H9 (cell line): ENCODE results near the gene OSBPL10. TPM values are rescaled to one million over a fixed set of nuclear protein-coding genes. Genes with fewer than 3 reads are reported as not detected.

Source experiments
- DNase-seq: peaks from one replicate; pipeline ENCODE4 v3.0.0-alpha.2; 2017
- H2AFZ ChIP-seq: one replicate; pipeline ENCODE4 v1.6.1; 2013; ENCODE audit warnings: mild to moderate bottlenecking, low read length, control low read depth, moderate library complexity
- H2AK5ac ChIP-seq: 2 replicates; pipeline ENCODE4 v1.6.1; 2013; ENCODE audit warnings: low read length, control low read depth, mixed read lengths; ENCODE audit not compliant: insufficient read length
- H2BK120ac ChIP-seq: one replicate; pipeline ENCODE4 v1.6.1; 2013; ENCODE audit warnings: low read depth, mild to moderate bottlenecking, low read length, control low read depth, inconsistent platforms; ENCODE audit not compliant: poor library complexity, severe bottlenecking
- H2BK12ac ChIP-seq: 2 replicates; pipeline ENCODE4 v1.6.1; 2013; ENCODE audit warnings: low read length, control low read depth, mixed read lengths, low read depth; ENCODE audit not compliant: insufficient read length
- H2BK15ac ChIP-seq: 2 replicates; pipeline ENCODE4 v1.6.1; 2013; ENCODE audit warnings: low read depth, low read length, control low read depth
- H2BK20ac ChIP-seq: one replicate; pipeline ENCODE4 v1.6.1; 2013; ENCODE audit warnings: low read depth, mild to moderate bottlenecking, low read length, control low read depth, inconsistent platforms; ENCODE audit not compliant: poor library complexity, severe bottlenecking
- H2BK5ac ChIP-seq: 2 replicates; pipeline ENCODE4 v1.6.1; 2013; ENCODE audit warnings: low read length, control low read depth, mixed read lengths; ENCODE audit not compliant: insufficient read length
- H3K14ac ChIP-seq: 2 replicates; pipeline ENCODE4 v1.6.1; 2013; ENCODE audit warnings: low read length, control low read depth; ENCODE audit not compliant: insufficient read depth
- H3K18ac ChIP-seq: 2 replicates; pipeline ENCODE4 v1.6.1; 2013; ENCODE audit warnings: low read depth, mild to moderate bottlenecking, mixed read lengths, low read length, control low read depth; ENCODE audit not compliant: insufficient read length
- H3K23ac ChIP-seq: 2 replicates; pipeline ENCODE4 v1.6.1; 2013; ENCODE audit warnings: low read length, control low read depth, mixed read lengths, low read depth; ENCODE audit not compliant: insufficient read length
- H3K23me2 ChIP-seq: 2 replicates; pipeline ENCODE4 v1.6.1; 2013; ENCODE audit warnings: low read depth, mild to moderate bottlenecking, mixed read lengths, low read length, control low read depth; ENCODE audit not compliant: insufficient read length, poor library complexity, severe bottlenecking
- H3K27ac ChIP-seq: 2 replicates; pipeline ENCODE4 v1.5.1; 2013; ENCODE audit warnings: low read length, control low read depth, mixed read lengths, low read depth; ENCODE audit not compliant: insufficient read length
- H3K27me3 ChIP-seq: 2 replicates; pipeline ENCODE4 v1.6.1; 2013; ENCODE audit warnings: low read length, control low read depth, inconsistent platforms; ENCODE audit not compliant: insufficient read depth
- H3K4ac ChIP-seq: 2 replicates; pipeline ENCODE4 v1.6.1; 2013; ENCODE audit warnings: low read depth, mild to moderate bottlenecking, control low read depth, inconsistent platforms, low read length, moderate library complexity
- H3K4me1 ChIP-seq: 2 replicates; pipeline ENCODE4 v1.6.1; 2013; ENCODE audit warnings: low read length, control low read depth, inconsistent platforms; ENCODE audit not compliant: insufficient read depth
- H3K4me2 ChIP-seq: 2 replicates; pipeline ENCODE4 v1.6.1; 2013; ENCODE audit warnings: low read length, control low read depth, mixed read lengths; ENCODE audit not compliant: insufficient read length, insufficient read depth
- H3K56ac ChIP-seq: 2 replicates; pipeline ENCODE4 v1.6.1; 2013; ENCODE audit warnings: low read depth, mild to moderate bottlenecking, mixed read lengths, low read length, control low read depth; ENCODE audit not compliant: insufficient read length
- H3K79me1 ChIP-seq: 2 replicates; pipeline ENCODE4 v1.6.1; 2013; ENCODE audit warnings: low read depth, mild to moderate bottlenecking, moderate library complexity, low read length, control low read depth, inconsistent platforms; ENCODE audit not compliant: insufficient read depth, poor library complexity, severe bottlenecking
- H3K79me2 ChIP-seq: 2 replicates; pipeline ENCODE4 v1.6.1; 2013; ENCODE audit warnings: low read length, control low read depth, inconsistent platforms; ENCODE audit not compliant: insufficient read depth
- H3K9ac ChIP-seq: 2 replicates; pipeline ENCODE4 v1.6.1; 2013; ENCODE audit warnings: low read length, control low read depth, mixed read lengths; ENCODE audit not compliant: insufficient read length; ENCODE audit errors: extremely low read depth
- H3K9me3 ChIP-seq: one replicate; pipeline ENCODE4 v1.6.1; 2013; ENCODE audit warnings: low read depth, low read length, inconsistent platforms; ENCODE audit not compliant: control insufficient read depth
- H3T11ph ChIP-seq: one replicate; pipeline ENCODE4 v1.6.1; 2013; ENCODE audit warnings: mild to moderate bottlenecking, low read length, control low read depth, inconsistent platforms
- H4K20me1 ChIP-seq: one replicate; pipeline ENCODE4 v1.6.1; 2013; ENCODE audit not compliant: control insufficient read depth, insufficient read length, insufficient read depth
- H4K5ac ChIP-seq: 2 replicates; pipeline ENCODE4 v1.6.1; 2013; ENCODE audit warnings: low read depth, mild to moderate bottlenecking, mixed read lengths, low read length, control low read depth; ENCODE audit not compliant: insufficient read length
- H4K8ac ChIP-seq: replicated peaks from 2 replicates; pipeline ENCODE4 v1.6.1; 2013; ENCODE audit warnings: low read length, control low read depth, mixed read lengths, low read depth; ENCODE audit not compliant: insufficient read length
- H4K91ac ChIP-seq: 2 replicates; pipeline ENCODE4 v1.6.1; 2013; ENCODE audit warnings: low read depth, mild to moderate bottlenecking, moderate library complexity, mixed read lengths, low read length, control low read depth; ENCODE audit not compliant: insufficient read length
- H3K27ac Mint-ChIP-seq, 3 experiments: 2 replicates in 2 of 3; 3 replicates in 1 of 3; pipeline ENCODE4 v1.8.0; 2020 to 2021; ENCODE audit warnings: mixed read lengths in 3 of 3, mild to moderate bottlenecking in 1 of 3, moderate library complexity in 1 of 3
- H3K27me3 Mint-ChIP-seq: 2 replicates; pipeline ENCODE4 v1.8.0; 2021; ENCODE audit warnings: low read depth, mild to moderate bottlenecking, moderate library complexity, mixed read lengths
- H3K36me3 Mint-ChIP-seq, 3 experiments: 2 replicates in 2 of 3; 3 replicates in 1 of 3; pipeline ENCODE4 v1.8.0; 2020 to 2021; ENCODE audit warnings: low read depth in 3 of 3, mixed read lengths in 3 of 3; ENCODE audit not compliant: insufficient read depth in 1 of 3
- H3K4me1 Mint-ChIP-seq, 2 experiments: 2 replicates each; pipeline ENCODE4 v1.8.0; 2020; ENCODE audit warnings: mixed read lengths in 2 of 2
- H3K4me3 Mint-ChIP-seq, 2 experiments: 2 replicates in 1 of 2; 3 replicates in 1 of 2; pipeline ENCODE4 v1.8.0; 2020 to 2021; ENCODE audit warnings: mild to moderate bottlenecking in 2 of 2, mixed read lengths in 2 of 2, moderate library complexity in 1 of 2
- H3K9me3 Mint-ChIP-seq, 2 experiments: 2 replicates in 1 of 2; 3 replicates in 1 of 2; pipeline ENCODE4 v1.8.0; 2020; ENCODE audit warnings: mild to moderate bottlenecking in 2 of 2, mixed read lengths in 2 of 2, moderate library complexity in 1 of 2
- total RNA-seq: library from RNA; stranded (reverse); gene quantifications from 2 replicates; pipeline ENCODE4 v1.2.1, GENCODE V29; 2021
- TF ChIP-seq, protein P1 (sequence below): fragments of 200-600 bp; sonication (generic); conservative IDR thresholded peaks from 3 replicates; pipeline ENCODE4 v1.8.0; 2021; ENCODE audit warnings: antibody characterized with exemption, mild to moderate bottlenecking

The OSBPL10 gene
- total RNA-seq, 1 experiment from 2014 or later: 42.7 TPM

DNA sequence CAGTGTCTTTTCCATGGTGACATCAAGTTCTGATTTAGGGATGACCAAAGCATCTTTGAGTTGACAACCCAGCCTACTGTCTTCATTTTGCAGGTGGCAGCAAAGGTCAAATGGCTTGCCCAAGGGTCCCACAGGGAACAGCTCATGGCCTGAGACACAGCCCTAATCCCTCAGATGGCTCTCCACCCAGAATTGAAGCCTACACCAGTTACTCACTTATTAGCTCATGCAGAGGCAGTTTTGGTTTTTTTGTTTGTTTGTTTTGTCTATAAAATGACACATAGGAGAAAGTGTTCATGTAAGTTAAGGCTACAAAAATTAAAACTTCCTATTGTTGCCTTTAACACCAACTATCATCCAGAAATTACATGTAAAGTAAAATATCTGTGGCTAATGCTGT is 167.9 kb downstream of the OSBPL10 start:
- Histone ChIP-seq H3K4me2 (no peak overlapping the region), H3K4me1 (peaks cover 5% of the 10 kb centered on the region; the same call in 1 of the 2 replicates), H4K5ac (no peak overlapping the region), H3K18ac (no peak overlapping the region), H2BK20ac (no peak overlapping the region), H3K56ac (no peak overlapping the region), H4K91ac (no peak overlapping the region), H3K27ac (no peak overlapping the region), H2AK5ac (no peak overlapping the region), H4K8ac (no peak overlapping the region), H3K79me1 (peaks cover 3% of the 10 kb centered on the region), H3K27me3 (no peaks in the 10 kb centered on the region), H2AFZ (no peak overlapping the region), H2BK5ac (no peak overlapping the region), H3K14ac (no peak overlapping the region), H2BK120ac (no peak overlapping the region), H4K20me1 (no peaks in the 10 kb centered on the region), H3K4ac (no peak overlapping the region), H3K23ac (no peak overlapping the region), H3K9me3 (no peaks in the 10 kb centered on the region), H2BK15ac (no peak overlapping the region), H2BK12ac (no peak overlapping the region), H3T11ph (no peak overlapping the region), H3K79me2 (no peaks in the 10 kb centered on the region; the same call in 1 of the 2 replicates), H3K23me2 (no peaks in the 10 kb centered on the region), H3K9ac (no peak overlapping the region)
- peaks cover 0 to 2% (median 0%) of the 10 kb centered on the region in 3 experiments; a peak in 2 of 7 replicates for H3K36me3 Mint-ChIP-seq
- peaks cover 16 to 20% of the 10 kb centered on the region in 2 experiments for H3K4me1 Mint-ChIP-seq
- H3K27ac Mint-ChIP-seq: no peak overlapping the region
- no peak overlapping the region for H3K4me3 Mint-ChIP-seq
- DNase-seq: no peak
- no peaks in the 10 kb centered on the region for H3K27me3 Mint-ChIP-seq
- TF ChIP-seq, protein P1, sequence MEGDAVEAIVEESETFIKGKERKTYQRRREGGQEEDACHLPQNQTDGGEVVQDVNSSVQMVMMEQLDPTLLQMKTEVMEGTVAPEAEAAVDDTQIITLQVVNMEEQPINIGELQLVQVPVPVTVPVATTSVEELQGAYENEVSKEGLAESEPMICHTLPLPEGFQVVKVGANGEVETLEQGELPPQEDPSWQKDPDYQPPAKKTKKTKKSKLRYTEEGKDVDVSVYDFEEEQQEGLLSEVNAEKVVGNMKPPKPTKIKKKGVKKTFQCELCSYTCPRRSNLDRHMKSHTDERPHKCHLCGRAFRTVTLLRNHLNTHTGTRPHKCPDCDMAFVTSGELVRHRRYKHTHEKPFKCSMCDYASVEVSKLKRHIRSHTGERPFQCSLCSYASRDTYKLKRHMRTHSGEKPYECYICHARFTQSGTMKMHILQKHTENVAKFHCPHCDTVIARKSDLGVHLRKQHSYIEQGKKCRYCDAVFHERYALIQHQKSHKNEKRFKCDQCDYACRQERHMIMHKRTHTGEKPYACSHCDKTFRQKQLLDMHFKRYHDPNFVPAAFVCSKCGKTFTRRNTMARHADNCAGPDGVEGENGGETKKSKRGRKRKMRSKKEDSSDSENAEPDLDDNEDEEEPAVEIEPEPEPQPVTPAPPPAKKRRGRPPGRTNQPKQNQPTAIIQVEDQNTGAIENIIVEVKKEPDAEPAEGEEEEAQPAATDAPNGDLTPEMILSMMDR: no peak
- no peaks in the 10 kb centered on the region for H3K9me3 Mint-ChIP-seq
